GF-D8 (cell line): Measurements from ENCODE around the gene SAC3D1.
"Not testable (repeated sequence)": the region's sequence is repeated elsewhere in the genome, so short reads cannot be mapped to it uniquely, and the experiment has no call there.

Source experiments
- DNase-seq: peaks from one replicate; lab custom pipeline; 2025; lab: John Stamatoyannopoulos, UW

Gene SAC3D1

DNA sequence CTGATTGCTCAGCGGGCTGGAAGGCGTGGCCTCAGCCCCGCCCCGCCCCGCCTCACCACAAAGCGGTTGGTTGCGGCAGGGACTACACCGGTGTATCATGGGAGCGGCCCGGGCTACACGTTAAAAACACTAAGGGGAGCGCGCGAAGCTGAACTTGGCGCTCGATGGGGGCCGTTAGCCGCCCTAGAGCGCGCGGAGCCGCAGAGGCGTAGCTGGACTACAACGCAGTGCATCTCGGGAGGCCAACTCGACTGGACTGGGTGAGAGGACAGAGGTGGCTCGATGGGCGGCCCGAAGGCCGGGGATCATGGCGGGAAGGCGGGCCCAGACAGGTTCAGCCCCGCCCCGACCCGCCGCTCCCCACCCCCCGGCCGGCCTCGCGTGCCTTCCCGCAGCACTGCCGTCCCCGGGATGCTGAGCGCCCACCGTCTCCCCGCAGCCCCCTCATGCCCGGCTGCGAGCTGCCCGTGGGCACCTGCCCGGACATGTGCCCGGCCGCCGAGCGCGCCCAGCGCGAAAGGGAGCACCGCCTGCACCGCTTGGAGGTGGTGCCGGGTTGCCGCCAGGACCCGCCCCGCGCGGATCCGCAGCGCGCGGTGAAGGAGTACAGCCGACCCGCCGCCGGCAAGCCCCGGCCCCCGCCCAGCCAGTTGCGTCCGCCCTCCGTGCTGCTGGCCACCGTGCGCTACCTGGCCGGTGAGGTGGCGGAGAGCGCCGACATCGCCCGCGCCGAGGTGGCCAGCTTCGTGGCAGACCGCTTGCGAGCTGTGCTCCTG, at the start of gene SAC3D1:
Gene SAC3D1 (plus strand): TSS at position 364 of the 776 bp plus-strand sequence. CDS start 83 bp downstream, at position 447.
- peak; percentile 89 for DNase-seq

DNA sequence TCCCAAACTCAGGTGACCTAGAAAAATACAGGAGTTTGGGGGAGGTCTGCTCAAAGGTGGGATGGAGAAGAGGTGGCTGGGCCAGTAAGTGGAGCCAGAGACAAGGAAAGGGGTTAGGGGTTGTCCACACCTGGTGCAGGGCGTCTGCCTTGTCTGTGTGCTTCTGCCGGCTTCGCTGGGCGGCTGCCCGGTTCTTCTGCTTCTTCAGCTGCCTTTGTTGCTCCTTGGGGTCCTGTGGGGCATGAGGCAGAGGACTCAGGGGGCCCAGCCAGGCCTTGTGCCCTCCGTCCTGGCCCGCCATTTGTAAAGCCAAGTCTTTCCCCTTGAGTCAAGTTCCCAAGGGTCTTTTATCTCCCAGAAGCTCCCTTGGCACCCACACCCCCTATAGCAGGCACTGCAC, 46.7 kb upstream of the SAC3D1 start:
- DNase-seq = no peak

DNA sequence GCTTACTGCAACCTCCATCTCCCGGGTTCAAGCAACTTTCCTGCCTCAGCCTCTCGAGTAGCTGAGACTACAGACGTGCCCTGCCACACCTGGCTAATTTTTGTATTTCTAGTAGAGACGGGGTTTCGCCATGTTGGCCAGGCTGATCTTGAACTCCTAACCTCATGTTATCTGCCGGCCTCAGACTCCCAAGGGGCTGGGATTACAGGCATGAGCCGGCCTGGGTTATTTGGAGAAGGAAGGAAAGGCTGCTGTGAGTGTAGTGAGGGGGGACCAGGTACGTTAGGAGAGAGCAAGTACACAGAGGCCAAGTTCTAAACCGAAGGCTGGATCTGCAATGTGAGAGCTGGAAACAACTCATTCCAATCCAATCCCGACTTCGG, 44.7 kb upstream of the SAC3D1 start:
- DNase-seq = peak; percentile 33

DNA sequence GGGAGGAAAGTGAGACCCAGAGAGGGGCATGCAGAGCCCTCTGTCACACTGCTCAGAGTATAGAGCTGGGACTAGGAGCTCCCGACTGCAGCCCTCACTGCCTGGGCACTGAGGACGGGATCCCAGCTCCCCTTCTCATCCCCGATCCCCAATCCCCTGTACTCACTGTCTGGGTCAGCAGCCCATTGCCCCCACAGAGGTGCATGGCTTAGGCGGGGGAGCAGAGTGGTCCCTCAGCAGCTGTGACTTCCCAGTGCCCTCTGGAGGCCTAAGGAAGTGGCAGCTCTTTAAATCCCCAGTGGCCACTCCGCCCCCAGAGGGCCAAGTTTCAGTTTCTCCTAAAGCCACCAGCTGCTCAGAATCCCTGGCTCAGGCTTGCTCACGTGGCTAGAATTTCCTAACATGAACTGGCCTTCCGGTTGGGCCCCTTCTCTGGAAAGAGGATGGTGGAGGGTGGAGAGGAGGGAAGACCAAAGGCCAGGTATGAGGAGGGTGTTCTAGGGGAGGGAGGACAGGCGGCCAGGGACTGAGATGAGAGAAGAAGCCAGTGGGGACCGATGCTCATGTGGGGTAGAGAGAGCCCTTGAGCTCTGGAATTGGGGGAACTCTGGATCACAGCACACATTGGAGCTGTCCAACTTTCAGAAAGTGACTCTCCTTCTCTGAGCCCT, 44.2 kb upstream of the SAC3D1 start, which contains the start of gene BATF2:
Gene BATF2 (minus strand): TSS at position 262 of the 671 bp plus-strand sequence. CDS start 57 bp downstream, at position 205.
- DNase-seq = peak; percentile 72

DNA sequence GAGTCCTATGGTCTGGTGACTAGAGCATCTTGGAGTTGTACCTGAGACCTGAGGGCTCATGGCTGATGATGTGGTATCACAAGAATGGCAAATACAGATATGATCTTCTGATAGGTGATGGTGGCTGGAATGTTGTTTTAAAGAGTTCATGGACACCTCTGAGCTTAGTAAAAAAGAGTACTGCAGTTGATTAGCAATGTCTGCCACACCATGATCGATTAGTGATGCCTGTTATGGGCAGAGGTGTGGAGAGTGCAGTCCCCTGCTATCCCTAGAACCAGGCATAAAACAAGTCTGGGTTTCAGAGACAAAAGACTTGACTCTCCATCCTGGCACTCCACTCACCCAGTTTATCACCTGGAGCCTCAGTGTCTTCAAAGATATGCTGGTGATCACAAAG, 42.9 kb upstream of the SAC3D1 start:
- peak; percentile 17 for DNase-seq

DNA sequence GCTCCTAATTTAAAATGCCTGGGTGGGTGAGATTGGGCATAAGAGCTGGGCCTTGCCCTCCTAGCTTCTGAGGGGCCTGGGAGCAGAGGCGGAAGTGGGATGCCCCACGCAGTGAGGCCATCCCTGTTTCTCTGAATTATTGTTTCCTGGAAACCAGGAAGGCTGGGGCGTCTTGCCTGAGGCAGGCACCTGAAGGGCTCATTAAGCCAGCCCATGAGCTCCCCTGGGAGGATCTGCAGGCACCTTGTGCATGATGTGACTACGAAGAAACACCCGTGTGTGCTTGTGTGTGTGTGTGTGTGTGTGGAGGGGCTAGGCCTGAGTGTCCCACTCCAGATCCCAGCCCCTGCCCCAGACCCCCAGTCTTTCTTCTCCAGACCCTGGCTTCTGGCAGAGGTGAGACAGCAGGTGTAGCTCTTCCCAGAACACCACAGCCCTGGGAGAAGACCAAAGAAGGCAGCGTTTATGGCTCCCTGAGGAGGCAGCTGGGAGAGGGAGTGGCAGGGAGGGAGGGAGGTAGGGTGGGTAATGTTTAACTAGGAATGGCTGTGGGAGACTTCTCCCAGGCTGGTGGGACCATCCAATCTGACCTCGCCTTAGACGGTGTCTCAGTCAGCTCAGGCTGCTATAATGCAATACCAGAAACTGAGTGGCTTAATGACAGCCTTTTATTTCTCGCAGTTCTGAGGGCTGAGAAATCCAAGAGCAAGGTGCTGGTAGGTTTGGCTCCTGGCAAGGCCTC, 42.1 kb upstream of the SAC3D1 start:
- peak; percentile 26 for DNase-seq

DNA sequence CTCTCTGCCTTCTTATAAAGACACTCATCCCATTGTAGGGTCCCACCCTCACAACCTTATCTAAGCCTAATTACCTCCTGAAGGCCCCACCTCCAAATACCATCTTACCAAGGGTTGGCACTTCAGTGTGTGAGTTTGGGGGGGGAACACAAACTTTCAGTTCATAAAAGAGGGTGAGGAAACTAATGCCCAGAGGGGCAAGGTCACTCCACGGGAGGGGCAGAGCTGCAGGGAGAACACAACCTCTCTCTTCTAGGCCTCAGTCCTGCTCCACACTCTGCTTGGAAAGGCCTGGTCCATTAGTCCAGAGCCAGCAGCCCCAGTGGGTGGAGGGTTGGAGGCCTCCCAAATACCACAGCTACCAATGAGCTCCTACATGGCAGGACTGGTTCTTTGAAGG, 41.5 kb upstream of the SAC3D1 start:
- no peak for DNase-seq

DNA sequence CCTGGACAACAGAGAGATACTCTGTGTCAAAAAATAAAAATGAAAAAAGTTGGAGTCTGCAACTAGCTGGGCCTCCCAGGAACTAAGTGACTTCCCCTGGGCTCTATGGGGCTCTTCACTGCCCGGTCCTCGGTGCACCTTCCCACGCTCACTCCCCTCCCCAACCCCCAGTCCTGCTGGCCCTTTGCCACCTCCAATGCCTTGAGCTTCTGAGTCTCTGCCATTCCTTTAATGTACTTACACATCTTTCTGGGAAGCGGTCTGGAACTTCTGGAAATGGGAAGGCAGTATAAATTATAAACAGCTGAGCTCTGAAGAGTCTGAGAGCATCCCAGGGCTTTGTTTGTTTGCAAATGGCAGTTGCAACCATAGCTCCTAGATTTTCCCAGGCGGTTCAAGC, 38.3 kb upstream of the SAC3D1 start:
- no peak for DNase-seq

DNA sequence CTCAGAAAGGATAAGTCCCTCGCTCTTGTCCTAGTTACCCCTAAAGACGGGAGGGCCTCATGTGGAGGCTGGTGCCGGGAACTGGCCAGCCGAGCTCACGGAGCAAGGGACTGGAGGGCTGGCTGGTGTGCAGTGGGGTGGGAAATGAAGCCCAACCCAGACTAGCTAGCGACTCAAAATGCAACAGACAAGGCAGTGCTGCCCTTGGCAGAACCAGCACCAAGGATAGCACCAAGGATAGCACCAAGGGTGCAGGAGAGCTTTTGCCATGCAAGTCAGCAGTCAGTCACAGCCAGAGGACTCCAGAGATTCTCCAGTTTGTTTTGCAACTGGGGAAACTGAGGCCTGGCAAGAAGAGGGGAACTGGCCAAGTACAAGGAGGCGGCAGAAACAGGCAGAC, 37.7 kb upstream of the SAC3D1 start:
- no peak for DNase-seq

DNA sequence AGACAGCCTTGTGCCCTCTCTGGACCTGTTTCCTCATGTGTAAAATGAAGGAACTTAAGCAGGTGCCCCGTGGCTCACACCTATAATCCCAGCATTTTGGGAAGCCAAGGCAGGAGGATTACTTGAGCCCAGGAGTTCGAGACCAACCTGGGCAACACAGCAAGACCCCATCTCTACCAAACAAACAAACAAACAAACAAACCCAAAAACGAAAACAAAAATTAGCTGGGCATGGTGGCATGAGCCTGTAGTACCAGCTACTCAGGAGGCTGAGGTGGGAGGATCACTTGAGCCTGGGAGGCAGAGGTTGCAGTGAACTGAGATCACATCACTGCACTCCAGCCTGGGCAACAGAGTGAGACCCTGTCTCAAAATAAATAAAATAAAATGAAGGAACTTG, 37.0 kb upstream of the SAC3D1 start:
- not testable (repeated sequence) for DNase-seq

DNA sequence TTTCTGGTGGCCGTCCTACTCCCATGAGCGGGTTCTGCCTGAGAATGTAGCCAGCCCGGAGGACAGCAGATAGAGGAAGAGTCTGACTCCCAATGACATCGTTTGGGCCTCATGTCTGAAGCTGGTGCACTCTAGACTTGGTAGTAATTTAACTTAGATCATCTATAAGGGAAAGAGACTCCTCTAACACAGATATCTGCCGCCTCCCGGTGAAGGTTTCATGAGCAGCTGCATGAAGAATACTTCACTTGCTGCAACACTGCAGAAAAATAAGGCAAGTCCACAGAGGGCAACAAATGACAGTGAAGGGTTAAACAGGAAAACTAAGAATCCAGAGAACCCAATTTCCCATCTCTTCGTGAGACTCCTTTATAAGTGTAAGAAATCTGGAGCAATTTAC, 33.0 kb upstream of the SAC3D1 start:
- DNase-seq = no peak

DNA sequence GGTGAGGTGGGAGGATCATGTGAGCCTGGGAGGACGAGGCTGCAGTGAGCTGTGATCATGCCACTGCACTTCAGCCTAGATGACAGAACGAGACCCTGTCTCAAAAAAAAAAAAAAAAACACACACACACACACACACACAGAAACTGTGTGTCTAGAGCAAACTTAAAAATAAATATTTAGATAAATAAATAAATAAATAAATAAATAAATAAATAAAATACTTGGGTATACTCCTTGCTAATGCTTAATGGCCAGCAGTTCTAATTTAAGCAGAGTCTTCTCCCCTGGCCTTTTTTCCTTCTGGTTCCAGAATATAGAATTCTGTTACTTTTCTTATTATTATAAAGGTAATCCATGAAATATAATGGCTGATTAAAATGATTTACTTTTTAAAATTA, 32.1 kb upstream of the SAC3D1 start:
- no peak for DNase-seq

DNA sequence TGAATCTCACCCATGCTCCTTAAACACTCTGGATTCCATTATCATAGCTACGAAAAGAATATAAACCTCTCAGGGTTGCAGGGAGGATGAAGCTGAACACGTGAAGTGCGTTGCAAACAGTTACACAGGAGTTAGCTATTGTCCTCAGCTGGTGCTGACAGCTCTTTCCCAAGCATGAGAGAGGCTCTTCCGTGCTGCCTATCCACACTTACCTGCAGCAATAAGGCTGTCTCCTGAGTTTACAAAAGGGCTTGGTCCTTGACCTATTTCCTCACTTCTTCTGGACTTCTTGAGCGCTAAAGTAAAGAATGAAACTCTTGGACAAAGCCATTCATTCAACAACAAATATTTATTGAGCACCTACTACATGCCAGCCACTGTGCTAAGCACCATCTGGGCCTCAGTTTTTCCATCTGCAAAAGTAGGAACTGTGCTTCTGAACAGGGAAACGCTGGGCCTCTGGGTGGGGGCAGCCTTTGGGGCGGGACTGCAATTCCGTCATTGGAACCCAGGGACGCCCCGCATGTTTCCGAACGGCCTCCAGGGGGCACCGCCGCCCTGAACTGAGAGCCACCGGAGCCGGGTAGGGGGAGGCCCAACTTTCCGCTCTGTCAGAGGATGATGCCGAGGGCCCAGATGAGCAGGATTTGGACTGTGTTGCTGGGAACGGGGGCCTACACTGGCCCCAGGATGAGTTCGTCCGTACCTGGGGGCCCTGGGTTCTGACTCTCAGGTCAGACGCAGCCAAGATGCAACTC, 27.7 kb upstream of the SAC3D1 start:
- DNase-seq = peak; percentile 74

DNA sequence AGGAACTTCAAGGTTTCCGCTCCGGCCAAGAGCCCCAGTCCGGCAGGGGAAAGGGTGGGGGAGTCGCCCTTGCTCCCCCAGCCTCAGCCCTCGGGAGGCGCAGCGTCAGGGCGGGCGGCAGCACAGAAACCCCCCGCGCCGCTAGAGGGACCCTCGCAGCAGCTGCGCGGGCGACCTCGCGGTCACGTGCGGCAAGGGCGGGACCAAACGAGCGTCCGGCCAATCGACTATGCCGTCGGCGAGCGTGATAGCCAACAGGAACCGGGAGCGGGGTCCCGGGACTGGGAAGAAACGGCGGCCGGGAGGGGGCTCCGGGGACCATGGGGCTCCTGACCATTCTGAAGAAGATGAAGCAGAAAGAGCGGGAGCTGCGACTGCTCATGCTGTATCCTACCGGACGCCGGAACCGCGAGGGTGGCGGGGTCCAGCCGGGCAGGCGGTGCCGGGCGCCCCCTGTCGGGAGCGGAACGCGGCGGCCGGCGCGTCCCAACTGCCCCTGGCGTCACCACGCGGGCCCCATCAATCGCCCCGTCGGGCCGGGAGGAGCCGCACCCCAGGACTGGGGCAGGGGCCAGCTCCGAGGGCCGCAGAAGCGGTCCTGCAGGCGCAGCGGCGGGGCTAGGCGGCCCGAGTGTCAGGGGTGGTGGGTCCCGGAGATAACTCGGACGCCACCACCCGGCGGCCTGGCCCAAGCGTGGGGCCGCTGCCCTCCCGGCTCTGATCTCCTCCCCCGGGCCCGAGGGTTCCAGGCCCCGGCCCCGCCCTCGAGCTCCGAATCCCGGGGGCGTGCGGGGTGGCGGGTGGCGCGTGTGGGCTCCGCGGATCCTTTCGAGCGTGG, 26.9 kb upstream of the SAC3D1 start, which contains the start of gene ARL2:
Gene ARL2 (plus strand): TSS at position 273 of the 838 bp plus-strand sequence. CDS start 48 bp downstream, at position 321.
- peak; percentile 64 for DNase-seq

DNA sequence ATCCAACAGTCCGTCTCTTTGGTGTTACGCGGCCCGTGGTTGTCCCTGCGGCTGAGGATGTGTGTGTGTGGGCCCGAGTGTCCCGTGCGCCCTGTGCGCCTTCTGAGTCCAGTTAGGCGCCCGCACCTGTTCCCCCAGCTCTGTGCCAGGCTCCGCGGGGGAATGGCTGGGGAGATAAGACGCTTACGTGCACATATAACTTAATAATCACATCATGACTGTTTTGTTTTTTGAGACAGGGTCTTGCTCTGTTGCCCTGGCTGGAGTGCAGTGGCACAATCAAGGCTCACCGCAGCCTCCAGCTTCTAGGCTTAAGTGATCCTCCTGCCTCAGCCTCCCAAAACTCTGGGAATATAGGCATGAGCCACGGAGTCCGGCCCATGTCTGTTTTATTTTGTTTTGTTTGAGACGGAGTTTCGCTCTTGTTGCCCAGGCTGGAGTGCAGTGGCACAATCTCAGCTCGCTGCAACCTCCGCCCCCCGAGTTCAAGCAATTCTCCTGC, 26.2 kb upstream of the SAC3D1 start:
- no peak for DNase-seq

DNA sequence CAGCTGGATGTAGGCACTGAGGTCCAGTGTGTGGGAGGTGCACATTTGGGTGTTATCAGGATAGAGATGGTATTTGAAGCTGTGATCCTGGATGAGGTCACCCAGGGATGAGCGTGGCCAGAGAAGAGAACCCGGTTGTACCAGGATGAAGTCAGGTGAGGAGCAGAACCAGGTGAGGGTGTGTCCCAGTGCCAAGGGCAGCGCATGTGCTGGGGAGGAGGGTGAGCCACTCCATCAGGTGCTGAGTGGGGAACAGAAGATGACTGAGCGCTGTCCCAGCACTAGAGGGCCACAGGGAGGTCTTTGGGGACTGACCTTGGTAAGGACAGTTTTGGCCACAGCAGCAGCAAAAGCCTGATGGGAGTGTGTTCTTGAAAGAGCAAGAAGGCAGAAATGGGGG, 24.3 kb upstream of the SAC3D1 start:
- no peak for DNase-seq

DNA sequence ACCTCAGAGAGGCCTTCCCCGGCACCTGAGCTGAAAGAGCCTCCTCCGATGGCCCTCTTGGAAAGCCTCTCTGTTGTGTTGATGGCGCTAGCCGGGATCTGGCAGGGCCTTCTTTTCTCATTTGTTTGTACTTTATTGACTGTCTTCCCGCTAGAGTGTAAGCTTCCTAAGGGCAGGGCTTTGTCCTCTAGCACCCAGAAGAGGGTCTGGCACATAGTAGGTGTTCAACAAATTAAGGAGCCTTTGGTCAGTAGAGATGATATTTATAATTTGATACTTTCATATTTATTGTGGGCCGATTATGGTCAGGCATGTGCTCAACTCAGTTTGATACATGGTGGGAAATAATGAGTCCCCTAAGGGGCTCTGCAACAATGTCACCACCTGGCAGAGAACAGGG, 23.1 kb upstream of the SAC3D1 start:
- DNase-seq = no peak

DNA sequence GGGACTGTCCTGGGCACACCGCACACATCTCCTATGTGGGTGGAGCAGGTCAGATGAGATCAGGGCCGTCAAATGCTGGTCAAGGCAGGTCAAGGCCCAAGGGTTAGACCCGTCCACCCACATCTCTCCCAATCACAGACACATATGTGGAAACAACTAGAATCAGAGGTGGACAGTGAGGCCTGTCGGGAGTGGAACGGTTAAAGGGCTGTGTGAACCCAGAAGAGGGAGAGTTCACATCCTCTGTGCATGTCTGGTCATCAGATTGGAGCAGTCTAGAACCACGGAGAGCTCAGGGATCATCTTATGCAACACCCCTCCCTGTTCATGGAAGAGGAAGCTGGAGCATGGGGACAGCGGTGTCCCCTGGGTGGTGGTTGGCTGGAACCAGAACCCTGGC, 21.2 kb upstream of the SAC3D1 start:
- DNase-seq = no peak

DNA sequence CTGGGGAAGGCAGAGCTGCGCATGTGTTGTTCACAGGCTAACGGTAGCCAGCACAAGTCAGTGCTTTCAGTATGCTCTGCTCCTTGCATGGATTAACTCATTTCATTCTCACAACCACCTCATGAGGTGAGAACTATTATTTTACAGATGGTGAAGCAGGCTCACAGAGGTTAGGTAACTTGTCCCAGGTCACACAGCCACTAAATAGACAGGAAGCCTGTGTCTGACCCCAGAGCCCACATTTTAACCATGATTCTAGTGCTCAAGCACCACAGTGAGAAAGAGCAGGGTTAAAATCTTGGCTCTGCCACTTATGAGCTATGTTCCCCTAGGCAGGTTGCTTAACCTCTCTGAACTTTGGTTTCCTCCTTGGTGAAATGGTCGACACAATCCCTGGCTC, 20.0 kb upstream of the SAC3D1 start:
- no peak for DNase-seq

DNA sequence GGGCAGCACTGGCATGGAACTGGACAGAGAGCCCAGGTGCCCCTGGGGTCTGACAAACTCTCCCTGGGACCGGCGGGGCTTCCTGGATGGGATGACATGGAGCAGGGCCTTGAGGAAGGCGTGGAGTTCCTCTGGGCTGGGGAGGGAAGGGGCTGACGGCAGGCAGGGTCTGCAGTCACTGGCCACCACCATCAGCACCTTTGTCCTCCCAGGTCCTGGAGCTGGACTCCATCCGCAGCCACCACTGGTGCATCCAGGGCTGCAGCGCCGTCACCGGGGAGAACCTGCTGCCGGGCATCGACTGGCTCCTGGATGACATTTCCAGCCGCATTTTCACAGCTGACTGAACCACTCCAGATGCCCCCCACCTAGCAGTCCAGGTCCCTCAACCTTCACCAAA, 19.5 kb upstream of the SAC3D1 start:
- no peak for DNase-seq

DNA sequence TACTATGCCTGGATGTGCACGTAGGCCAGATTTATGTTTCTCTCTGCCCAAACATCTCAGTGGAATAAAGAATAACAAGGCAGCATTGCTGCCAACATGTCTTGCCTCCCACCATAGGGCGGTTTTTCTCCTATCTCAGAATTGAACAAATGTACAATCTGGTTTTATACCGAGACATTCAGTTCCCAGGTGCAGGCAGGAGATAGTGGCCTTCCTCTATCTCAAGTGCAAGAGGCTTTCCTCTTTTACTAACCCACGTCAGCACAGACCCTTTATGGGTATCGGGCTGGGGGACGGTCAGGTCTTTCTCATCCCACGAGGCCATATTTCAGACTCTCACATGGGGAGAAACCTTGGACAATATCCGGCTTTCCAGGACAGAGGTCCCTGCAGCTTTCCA, 17.5 kb upstream of the SAC3D1 start:
- DNase-seq = not testable (repeated sequence)
